IPS-18c (cell line): ENCODE results near the gene OR2B6.

Source experiments
- H3K4me3 ChIP-seq: 2 replicates; pipeline ENCODE4 v1.7.0; 2013; ENCODE audit warnings: low read depth, mild to moderate bottlenecking, low read length, moderate library complexity; ENCODE audit not compliant: insufficient read depth
- H3K9me3 ChIP-seq: one replicate; pipeline ENCODE4 v1.6.1; 2013; ENCODE audit warnings: mild to moderate bottlenecking, low read length, moderate library complexity; ENCODE audit not compliant: control insufficient read depth, insufficient read depth

The OR2B6 gene

DNA sequence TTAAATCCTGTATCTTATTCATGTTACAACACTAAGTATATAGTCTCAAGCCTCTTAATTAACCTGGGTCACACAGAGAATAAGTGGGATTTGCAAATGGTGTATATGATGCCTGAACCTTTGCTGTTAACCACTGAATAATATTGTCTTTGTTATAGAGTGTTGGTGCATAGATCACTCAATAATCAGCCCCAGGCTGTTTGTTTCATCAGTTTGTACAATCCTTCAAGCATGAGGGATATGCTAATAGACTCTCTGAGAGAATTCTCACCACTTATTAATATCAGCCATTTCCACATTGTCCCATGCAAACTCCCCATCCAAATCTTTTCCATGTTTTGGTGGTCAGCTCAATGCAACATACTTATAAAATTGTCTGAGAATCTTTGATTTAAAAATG lies 21.7 kb downstream of the OR2B6 start:
- no peak overlapping the region for H3K4me3 ChIP-seq
- H3K9me3 ChIP-seq: no peaks in the 10 kb centered on the region

GRCh38 chr6:27980111-27980510 lies 23.1 kb downstream of the OR2B6 start:
- no peak overlapping the region for H3K4me3 ChIP-seq
- H3K9me3 ChIP-seq: no peaks in the 10 kb centered on the region

- no peaks in the 10 kb centered on the region for H3K9me3 ChIP-seq
- no peak overlapping the region for H3K4me3 ChIP-seq
These were observed 30.1 kb downstream of the OR2B6 start for GRCh38 chr6:27986928-27987725.

- no peak overlapping the region for H3K4me3 ChIP-seq
- H3K9me3 ChIP-seq: no peaks in the 10 kb centered on the region
These were observed 37.6 kb downstream of the OR2B6 start for GRCh38 chr6:27994616-27995015.

DNA sequence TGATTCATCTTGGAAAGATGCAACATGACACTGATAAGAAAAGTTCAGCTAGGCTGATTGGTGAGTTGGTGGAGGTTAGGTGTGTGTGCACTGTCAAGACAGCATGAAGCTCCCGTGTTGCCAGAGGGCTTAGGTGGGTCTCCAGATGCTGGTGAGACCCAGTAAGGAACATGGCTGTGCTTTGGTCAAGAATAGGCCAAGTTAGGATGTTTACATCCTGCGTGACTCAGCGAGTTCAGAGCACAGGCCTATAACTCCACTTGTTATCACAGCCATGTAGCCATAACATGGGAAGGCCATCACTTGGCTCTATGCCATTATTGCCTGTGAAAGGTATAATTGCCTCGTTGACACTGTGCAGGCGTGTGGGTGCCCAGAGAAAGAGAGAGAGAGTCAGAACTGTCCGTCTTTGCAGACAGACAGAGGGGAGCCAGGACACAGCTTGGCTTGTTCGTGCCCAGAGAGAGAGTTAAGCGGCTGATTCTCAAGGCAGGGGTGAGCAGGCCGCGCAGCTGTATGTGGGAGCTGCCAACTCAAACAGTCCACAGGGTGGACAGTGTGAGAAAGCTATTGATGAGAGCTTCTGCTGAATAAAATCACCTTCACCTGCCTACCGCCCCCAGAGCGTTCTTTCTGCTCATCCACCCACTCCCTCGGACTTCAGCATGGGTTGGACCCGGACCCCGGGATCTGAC lies 43.5 kb downstream of the OR2B6 start:
- H3K9me3 ChIP-seq: peaks cover 2% of the 10 kb centered on the region

GRCh38 chr6:28001351-28001750 lies 44.3 kb downstream of the OR2B6 start:
- Histone ChIP-seq H3K9me3 (peaks cover 2% of the 10 kb centered on the region), H3K4me3 (no peak overlapping the region)

More for the DNA sequence above, 43.5 kb downstream of the OR2B6 start:
- no peak overlapping the region for H3K4me3 ChIP-seq

DNA sequence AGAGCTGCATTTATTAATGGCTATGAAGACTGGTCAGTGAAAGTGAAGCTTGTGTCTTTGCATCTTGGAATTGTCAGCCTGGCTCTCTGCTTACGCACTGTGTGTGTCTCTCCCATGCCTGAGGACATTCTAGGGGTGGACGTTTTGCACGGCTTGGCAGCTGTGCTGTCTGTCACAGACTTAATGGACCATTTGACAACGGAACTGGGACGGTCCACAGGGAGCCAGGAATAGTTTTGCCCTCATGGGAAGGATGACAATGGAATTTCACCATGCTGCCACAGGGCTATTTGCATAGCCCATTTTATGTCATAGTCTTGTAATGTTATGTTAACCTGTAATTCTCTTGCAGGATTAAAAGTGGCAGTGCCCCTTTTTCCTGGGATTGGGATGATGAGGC lies 44.7 kb downstream of the OR2B6 start:
- peaks cover 2% of the 10 kb centered on the region for H3K9me3 ChIP-seq
- H3K4me3 ChIP-seq: no peak overlapping the region

DNA sequence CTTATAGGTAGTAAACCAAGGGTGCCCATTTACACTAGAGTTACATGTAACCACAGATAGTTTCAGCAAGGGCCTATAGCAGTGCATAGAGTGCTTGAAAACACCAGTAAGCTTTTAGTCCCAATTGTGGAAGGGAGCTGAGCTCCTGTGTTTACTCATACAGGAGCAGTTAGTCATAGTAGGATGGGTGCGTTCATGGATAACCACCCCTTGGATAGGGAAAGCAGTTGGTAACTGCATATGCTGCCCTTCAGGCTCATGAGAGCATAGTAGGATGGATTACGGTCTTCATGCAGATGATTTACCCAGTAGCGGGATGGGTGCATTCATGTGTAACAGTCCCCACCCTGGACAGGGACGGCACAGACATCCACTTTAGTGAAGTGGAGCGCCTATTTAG lies 45.1 kb downstream of the OR2B6 start:
- Histone ChIP-seq H3K4me3 (no peak overlapping the region), H3K9me3 (peaks cover 2% of the 10 kb centered on the region)

- H3K4me3 ChIP-seq: no peak overlapping the region
- peaks cover 2% of the 10 kb centered on the region for H3K9me3 ChIP-seq
These were observed 46.0 kb downstream of the OR2B6 start for GRCh38 chr6:28003059-28003458.

DNA sequence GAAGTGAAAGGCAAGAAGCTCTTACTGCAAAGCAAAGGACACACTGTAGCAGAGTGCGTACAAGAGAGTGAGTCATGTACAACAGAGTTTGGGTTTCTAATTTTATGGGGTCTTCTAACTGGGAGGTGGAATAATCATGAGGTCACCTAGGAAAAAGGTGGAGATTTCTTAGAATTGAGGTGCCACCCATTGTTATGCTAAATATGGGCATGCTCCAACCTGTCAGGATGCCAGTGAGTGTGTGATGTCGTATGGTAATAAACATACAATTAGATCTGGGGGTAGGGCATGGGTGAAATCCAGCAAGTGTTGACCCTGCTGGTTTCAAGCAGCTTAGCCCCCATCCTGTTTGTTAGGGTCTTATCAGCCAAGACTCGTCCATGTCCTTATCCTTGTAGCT lies 46.6 kb downstream of the OR2B6 start:
- Histone ChIP-seq H3K4me3 (no peak overlapping the region), H3K9me3 (peaks cover 2% of the 10 kb centered on the region)

GRCh38 chr6:28004350-28005151 lies 47.5 kb downstream of the OR2B6 start:
- H3K9me3 ChIP-seq: peaks cover 2% of the 10 kb centered on the region
- no peak overlapping the region for H3K4me3 ChIP-seq

DNA sequence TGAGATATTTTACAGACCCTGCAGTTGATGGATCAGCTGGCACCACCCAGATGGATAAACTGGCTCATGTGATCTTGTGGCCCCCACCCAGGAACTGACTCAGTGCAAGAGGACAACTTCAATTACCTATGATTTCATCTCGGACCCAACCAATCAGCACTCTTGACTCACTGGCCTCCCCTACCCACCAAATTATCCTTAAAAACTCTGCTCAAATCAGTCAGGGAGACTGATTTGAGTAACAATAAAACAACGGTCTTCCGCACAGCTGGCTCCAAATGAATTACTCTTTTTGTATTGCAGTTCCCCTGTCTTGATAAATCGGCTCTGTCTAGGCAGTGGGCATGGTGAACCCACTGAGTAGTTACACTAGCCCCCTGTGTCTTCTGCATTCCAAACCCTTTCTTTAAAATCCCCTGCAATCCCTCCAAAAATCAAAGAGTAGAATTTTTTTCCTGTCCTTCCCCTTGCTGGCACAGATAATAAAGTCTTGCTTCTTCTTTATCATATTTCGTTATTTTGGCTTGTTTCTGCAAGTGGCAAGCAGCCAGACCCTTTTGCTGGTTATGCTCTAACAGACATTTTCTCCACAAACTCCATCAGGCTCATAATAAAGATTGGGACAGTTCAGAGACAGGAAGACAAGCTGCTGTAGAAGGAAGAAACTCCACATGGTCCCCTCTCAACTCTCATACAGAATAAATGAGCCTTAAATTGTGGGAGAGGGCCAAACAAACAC lies 48.3 kb downstream of the OR2B6 start:
- Histone ChIP-seq H3K9me3 (peaks cover 2% of the 10 kb centered on the region), H3K4me3 (no peak overlapping the region)

GRCh38 chr6:28005975-28006374 lies 48.9 kb downstream of the OR2B6 start:
- Histone ChIP-seq H3K9me3 (peaks cover 2% of the 10 kb centered on the region), H3K4me3 (no peak overlapping the region)
